Measurements from ENCODE around the gene DVL2. TPM values are rescaled to one million over a fixed set of nuclear protein-coding genes. Genes with fewer than 3 reads are reported as not detected.

The DVL2 gene
- 53.4 TPM for total RNA-seq

DNA sequence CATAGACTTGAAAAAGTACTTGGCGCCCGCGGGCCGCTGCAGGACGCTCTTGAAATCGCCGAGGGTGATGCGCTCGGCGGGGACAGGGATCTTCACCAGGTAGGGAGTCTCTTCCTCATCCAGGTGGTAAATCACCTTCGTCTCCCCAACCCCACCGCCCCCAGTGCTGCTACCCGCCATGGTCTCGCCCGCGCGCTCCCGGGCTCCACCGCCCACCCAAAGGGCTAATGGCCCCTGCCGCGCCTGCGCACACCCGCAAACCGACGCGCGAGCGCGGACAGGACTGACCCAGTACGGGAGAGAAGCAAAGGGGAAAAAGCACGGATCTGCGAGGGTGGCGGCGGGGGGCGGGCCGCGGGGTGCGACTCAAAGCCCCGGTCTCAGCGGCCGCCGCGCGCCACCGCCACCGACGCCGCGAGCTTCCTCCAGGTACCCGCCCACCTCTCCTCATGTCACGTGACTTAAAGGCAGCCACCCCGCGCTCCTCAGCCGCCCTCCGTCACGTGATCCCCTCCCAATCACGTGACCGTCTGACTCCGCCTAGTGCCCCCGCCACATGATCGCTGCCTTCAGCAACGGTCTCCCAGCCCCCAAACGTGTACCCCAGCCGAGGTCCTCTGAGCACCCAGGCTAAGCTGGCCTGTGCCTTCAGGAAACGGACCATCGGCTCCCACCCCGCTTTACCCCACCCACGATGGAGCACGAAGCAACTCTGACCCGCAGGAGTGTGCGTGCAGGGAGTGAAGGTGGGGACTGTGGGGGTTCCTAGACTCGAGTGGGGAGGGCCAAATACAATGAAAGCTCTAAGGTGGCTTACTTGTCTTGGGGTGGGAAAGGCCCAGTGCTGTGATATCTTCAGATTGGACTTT, at the start of gene DVL2:
DVL2 (minus strand) TSS at position 435 of the 869 bp plus-strand sequence; CDS start at position 180, 255 bp downstream.
- DNase-seq (ENCODE audit: low spot score in 2 of 2) (peak; percentile 97 to 98), FAIRE-seq (no peak)

DNA sequence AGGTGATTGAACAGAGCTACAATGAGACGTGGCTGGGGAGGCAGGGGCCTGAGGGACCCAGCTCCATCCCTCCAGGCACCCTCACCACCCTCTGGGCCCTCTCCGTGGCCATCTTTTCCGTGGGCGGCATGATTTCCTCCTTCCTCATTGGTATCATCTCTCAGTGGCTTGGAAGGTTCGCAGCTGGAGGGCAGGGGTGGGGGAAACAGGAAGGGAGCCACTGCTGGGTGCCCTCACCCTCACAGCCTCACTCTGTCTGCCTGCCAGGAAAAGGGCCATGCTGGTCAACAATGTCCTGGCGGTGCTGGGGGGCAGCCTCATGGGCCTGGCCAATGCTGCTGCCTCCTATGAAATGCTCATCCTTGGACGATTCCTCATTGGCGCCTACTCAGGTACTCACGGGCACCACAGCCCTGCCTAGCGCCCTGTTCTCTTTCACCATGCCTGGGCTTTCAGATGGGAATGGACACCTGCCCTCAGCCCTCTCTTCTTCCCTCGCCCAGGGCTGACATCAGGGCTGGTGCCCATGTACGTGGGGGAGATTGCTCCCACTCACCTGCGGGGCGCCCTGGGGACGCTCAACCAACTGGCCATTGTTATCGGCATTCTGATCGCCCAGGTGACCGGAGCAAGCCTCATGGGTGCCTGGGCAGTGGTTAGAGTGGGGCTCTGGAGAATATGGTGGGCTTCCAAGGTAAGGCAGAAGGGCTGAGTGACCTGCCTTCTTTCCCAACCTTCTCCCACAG, 49.3 kb upstream of the DVL2 start:
- DNase-seq (ENCODE audit: low spot score in 2 of 2) (no peak), FAIRE-seq (no peak)

DNA sequence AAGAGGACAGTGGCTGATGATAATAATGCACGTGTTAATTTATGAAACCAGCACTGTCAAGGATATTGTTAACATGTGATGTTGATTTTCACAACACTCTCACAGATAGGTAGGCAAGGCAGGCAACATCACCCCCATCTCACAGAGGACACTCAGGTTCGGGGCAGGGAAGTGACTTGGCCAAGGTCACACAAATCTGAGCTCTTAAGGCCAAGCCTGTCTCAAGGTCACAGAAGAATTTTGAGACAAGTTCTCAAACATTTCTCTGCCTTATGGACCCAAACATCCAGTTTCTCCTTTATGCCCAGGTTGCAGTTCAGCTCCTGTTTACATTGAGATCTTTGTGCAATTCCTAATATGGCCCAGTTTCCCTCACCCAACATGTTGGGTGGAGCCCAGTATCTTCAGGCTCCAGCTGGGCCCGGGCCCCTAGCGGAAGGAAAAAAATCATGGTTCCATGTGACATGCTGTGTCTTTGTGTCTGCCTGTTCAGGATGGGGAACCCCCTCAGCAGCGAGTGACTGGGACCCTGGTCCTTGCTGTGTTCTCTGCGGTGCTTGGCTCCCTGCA, 48.5 kb upstream of the DVL2 start:
- DNase-seq (ENCODE audit: low spot score in 2 of 2) (peak in 1 of 2 donors; percentile 17), FAIRE-seq (no peak)

DNA sequence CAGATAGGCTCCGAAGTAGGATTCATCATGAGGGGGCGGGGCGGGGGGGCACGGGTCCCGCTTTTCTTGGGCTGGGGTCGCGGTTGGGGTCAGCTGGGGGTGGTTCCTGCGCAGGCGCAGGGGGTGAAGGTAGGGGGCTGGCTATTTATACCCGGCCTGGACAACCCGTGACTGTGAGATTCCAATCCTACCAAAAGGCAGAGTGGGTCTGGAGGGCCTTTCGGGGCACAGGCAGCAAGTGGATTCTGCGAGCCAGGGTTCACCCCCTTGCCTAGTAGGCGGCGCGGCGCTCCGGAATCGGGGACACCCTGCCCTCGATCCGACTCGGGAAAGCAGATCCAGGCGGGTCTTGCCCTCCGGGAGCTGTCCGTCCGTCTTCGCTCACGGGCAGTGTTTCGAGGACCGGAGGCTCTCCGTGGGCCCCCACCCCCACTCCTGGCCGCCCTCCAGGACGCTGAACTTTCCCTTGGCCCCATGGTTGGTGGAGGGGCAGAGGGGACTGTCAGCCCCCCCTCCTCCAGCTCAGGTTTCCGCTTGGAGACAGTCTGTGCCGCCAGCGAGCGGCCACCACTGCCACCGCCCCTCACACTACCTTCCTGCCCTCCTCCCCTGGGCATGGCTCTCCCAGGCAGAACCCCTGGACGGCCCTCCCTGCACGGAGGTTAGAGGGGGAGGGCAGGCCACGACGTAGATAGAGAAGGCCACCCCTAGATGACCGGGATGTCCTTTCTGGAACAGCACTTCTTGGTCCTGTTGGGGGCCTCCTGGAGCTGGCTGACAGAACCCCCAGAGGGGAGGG, 47.8 kb upstream of the DVL2 start:
- no peak for FAIRE-seq
- peak in 1 of 2 donors; percentile 35 for DNase-seq (ENCODE audit: low spot score in 2 of 2)

DNA sequence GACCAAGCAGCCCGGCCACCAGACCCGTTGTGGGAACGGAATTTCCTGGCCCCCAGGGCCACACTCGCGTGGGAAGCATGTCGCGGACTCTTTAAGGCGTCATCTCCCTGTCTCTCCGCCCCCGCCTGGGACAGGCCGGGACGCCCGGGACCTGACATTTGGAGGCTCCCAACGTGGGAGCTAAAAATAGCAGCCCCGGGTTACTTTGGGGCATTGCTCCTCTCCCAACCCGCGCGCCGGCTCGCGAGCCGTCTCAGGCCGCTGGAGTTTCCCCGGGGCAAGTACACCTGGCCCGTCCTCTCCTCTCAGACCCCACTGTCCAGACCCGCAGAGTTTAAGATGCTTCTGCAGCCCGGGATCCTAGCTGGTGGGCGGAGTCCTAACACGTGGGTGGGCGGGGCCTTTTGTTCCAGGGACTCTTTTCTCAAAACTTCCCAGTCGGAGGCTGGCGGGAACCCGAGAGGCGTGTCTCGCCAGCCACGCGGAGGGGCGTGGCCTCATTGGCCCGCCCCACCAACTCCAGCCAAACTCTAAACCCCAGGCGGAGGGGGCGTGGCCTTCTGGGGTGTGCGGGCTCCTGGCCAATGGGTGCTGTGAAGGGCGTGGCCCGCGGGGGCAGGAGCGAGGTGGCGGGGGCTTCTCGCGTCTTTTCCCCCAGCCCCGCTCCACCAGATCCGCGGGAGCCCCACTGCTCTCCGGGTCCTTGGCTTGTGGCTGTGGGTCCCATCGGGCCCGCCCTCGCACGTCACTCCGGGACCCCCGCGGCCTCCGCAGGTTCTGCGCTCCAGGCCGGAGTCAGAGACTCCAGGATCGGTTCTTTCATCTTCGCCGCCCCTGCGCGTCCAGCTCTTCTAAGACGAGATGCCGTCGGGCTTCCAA, 47.0 kb upstream of the DVL2 start, which contains the start of gene SLC2A4:
SLC2A4 (plus strand) TSS at position 645 of the 879 bp plus-strand sequence; CDS start at position 862, 217 bp downstream.
- DNase-seq (ENCODE audit: low spot score in 2 of 2) (peak; percentile 85 to 98), FAIRE-seq (no peak)

DNA sequence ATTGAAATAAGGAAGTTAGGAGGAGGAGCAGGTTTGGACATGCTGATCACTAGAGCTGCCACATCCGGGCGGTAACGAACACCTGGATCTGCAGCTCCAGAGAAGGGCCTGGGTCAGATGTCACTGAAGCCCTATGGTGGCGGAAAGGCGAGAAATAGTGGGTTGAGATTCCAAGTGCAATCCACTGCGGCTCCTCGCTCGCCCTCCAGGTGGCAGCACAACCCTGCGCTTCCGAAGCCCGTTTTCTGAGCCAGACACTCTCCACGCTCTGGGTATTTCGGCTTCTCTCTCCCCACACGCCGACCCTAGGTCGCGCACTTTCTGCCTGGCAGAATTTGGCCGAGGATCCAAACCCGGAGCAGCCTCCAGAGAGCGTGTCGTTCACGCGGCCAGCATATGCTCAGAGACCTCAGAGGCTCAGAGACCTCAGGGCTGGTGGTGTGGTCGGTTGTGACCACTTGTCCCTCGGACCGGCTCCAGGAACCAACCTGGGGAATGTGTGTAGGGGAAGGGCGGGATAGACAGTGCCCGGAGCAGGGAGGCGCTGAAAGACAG, 46.3 kb upstream of the DVL2 start:
- FAIRE-seq = no peak

DNA sequence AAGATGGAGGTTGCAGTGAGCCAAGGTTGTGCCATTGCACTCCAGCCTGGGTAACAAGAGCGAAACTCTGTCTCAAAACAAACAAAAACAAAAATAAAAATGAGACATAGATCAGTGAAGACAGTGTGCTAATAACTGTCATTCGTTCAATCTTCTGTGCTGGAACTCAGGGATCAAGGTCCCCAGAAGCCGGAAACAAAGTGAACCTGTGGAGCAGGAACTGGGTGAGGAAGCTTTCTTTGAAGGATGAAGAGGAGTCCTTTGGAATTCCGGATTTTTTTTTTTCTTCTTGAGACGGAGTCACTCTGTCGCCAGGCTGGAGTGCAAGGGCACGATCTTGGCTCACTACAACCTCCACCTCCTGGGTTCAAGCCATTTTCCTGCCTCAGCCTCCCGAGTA, 45.1 kb upstream of the DVL2 start:
- FAIRE-seq = no peak
- DNase-seq (ENCODE audit: low spot score in 2 of 2) = peak in 1 of 2 donors; percentile 6

More for the DNA sequence above, 46.3 kb upstream of the DVL2 start:
- peak; percentile 88 to 95 for DNase-seq (ENCODE audit: low spot score in 2 of 2)

DNA sequence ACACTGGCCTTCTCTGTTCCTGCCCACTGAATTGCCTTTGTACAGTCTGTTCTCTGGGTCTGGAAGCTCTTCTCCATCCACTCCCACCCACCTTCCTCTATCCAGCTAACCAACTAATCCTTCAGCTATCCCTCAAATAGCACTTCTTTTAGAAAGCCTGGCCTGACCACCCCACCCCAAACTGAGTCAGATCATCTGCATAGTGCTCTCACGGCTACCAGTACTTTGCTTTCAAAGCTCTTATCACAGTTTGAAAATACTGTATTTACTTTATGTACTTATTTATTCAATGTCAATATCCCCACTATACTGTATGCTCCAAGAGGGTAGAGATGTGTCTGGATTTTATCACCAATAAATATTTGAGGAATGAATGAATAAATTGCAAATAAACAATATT, 32.5 kb upstream of the DVL2 start:
- DNase-seq (ENCODE audit: low spot score in 2 of 2) (no peak), FAIRE-seq (no peak)

DNA sequence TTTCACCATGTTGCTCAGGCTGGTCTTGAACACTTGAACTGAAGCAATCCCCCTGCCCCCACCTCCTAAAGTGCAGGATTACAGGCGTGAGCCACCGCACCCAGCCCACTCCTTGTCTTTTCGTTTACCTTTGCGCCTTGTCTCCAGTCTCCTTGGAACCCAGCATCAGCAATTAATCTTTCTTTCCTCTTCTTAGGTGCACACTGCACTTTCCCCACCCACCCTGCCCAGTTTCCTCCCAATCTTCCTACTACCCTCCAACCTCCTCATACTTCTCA, 29.4 kb upstream of the DVL2 start:
- DNase-seq (ENCODE audit: low spot score in 2 of 2) (no peak), FAIRE-seq (no peak)

DNA sequence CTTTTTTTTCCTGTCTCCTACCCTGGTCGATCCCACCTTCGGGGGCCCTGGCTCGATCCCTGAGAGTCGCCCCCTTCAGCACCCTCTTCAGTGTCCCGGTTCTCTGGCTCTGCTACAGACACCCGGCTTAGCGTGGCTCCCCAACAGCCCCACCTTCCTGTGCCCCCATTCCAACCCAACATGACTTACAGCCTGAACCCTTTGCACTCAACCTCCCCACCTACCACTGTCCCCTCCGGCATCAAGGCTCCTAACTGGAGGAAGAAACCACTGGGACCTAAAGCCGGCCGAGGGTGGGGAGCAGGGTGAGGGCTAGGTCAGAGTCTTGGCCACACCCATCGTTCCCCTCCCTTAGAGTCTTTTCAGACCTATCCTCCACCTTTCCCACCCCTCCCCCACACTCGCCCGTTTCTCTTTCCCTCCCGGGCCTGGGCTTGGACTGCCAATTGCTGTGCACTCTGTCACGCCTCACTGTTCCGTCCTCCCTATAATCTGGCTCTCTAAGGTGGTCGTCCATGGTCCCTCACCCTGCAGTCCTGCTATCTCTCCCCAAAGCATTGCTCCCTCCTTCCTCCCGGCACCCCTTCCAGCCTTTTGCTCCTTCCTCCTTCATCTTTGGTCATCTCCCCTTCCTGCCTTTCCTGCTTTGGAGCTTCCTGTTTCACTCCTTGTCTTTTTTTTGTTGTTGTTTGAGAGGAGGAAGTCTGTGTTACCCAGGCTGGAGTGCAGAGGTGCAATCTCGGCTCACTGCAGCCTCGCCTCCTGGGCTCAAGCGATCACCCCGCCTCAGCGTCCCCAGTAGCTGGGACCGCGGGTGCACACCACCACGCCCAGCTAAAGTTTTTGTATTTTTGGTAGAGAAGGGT, 28.9 kb upstream of the DVL2 start:
- FAIRE-seq (no peak), DNase-seq (ENCODE audit: low spot score in 2 of 2) (no peak)

DNA sequence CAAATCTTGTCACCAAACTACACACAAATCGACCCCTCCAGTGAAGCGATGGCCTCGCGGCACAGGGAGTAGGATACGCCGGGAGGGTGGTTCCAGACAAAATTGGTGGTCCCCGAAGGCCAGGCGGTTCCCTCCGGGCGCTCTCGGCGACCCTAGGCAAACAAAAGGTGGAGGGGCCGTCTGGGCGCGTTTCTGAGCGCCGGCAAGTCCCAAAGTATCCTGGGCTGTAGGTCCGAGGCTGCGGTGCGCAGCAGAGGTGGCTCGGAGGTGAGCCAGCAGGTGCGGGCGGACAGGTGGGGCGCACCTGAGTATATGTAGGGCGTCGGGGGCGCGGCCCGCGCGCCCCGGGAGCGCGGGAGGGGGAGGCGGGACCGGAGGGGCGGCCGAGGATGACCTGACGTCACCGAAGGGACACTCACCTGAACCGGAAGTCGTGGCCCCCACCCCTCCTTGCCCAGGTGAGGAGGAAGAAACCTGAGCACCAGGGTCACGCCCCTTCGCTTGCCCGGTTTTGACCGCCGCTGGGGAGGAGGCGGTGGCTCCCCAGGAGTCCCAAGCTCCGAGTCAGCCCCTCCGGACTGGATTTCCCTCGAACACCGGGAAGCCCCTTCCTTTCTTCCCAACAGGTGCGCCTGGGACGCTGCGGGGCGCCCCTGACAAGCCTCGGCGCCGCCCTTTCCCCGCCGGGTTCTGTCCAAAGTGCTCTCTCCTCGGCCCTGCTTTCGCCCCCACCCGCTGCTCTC, 28.0 kb upstream of the DVL2 start, which contains the start of gene CLDN7:
CLDN7 (minus strand) TSS at position 287 of the 743 bp plus-strand sequence. CDS start 435 bp downstream, outside the sequence.
- FAIRE-seq (no peak), DNase-seq (ENCODE audit: low spot score in 2 of 2) (no peak)

DNA sequence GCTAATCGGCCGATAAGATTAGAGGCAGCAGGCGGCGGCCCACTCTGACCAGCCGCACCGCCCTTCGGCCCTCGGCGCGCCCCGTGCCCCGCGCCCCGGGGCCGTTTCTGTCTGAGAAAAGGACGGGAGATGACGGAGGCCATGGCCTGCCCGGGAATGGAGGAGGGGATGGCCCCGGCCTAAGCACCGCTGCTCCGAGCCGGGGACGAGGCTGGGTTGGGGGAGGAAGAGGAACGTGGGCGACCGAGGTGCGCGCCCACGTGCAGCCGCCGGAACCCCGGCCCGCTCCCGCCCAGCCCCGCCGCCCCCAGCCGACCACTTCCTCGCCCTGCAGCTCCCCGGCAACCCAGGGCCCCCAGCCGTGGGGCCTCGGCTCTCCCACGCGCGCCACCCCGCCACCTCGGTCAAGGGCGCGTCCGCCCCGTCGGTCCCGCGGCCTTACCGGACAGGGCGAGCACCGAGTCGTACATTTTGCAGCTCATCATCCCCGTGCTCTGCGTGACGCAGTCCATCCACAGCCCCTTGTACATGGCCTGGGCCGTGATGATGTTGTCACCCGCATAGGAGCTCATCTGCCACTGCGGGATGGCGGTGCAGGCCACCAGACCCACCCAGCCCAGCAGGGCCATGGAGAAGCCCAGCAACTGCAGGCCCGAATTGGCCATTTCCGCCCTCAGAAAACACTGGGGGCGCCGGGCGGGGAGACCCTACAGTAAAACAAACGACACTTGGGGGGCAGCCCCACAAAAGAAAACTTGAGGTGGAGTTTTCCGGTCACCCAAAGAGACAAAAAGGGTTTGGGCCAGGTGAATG, 27.3 kb upstream of the DVL2 start:
- FAIRE-seq (no peak), DNase-seq (ENCODE audit: low spot score in 2 of 2) (no peak)

DNA sequence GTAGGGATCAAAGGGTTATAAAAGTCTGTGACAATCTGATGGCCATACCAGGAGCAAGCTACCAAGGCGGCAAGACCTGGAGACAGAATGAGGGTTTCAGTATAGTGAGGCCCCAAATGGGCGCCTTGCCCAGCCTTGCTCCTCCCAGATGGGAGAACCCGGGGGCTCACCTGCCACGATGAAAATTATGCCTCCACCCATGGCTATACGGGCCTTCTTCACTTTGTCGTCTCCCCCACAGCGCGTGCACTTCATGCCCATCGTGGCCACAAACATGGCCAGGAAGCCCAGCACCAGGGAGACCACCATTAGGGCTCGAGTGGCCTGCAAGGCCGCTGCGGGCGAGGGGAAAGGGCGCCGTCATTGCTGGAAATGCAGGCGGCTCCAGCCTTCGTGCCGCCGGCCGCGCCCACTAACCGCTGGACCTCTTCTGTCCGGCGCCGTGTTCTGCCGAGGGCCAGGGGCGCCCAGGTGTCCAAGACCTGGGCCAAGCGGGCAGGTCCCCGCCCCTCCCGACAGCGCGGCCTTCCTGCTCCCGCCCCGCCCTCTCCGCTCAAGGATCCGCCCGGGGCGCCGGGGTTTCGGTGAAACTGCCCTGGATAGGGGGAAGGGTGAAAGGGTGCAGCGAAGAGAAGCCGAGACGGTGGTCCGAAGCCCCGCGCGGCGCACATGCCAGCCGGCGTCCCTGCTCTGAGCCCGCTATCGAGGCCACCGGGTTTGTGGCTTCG, 26.5 kb upstream of the DVL2 start:
- DNase-seq (ENCODE audit: low spot score in 2 of 2) (no peak), FAIRE-seq (no peak)

DNA sequence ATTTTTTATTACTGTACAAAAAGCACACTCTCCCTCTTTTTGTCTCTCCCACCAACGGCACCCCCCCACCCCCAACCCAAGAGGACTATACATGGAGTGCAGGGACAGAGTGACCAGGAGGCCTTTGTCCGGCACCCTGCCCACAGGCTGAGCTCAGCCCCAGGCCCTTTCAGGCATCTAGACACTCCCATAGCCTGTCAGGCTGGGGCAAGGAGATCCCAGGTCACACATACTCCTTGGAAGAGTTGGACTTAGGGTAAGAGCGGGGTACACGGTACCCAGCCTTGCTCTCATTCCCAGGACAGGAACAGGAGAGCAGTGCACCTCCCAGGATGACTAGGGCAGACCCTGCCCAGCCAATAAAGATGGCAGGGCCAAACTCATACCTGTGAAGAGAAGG, 25.8 kb upstream of the DVL2 start:
- no peak for FAIRE-seq
- no peak for DNase-seq (ENCODE audit: low spot score in 2 of 2)

DNA sequence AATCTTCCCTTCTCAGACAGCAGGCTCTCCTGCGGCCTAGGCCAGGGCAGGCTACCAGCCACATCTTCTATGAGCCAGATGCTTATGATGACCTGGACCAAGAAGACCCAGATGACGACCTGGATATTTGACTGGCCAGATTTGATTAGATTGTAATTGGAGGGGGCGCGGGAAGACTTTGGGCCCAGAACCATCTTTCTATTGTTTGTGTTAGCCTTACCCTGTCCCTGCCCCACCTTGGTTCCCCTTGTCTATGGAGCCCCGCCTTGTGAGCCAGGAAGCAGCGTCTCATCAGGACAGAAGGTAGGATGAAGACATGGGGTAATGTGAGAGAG, 25.2 kb upstream of the DVL2 start:
- DNase-seq (ENCODE audit: low spot score in 2 of 2) (no peak), FAIRE-seq (no peak)

Data from frontal cortex (tissue), 4 donors.